ENCODE measurements around the gene HOMER1.

HOMER1 gene

DNA sequence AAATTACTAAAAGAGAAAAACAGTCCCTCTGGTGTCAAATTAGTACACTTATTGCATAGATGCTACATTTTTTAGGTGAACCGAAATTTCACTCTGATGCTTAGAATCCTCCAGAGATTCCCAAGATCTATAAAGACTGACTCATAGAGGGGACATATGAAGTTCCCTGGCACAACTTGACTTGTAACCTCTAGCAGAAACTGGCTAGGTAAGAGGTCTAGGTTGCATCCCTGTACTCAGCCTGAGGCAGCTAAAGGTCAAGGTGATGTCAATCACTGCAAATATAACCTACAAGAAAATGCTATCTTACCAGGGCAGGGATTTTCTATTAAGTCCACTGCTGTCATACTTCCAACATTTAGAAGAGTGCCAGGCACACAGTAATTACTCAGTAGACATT is 24.2 kb downstream of the HOMER1 start:
- DNase-seq (ENCODE audit: low read depth), result no peak

DNA sequence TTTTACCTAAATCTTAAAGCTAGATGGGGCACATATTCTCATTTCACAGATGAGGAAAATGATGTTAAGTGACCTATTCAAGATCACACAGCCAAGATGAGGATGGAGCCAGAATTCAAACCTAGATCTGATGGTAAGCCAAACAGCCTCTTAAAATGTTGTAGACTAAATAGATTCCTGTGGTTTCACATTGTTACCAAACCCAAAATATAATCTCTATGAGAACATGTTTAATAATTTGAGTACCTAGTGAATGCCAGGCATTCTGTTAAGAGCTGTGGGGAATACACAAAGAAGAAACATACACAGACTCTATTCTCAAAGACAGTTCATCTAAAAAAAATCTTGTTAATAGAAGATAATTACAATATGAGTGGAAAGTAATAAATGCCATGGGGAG is 25.2 kb downstream of the HOMER1 start:
- DNase-seq (ENCODE audit: low read depth), result peak; percentile 44

DNA sequence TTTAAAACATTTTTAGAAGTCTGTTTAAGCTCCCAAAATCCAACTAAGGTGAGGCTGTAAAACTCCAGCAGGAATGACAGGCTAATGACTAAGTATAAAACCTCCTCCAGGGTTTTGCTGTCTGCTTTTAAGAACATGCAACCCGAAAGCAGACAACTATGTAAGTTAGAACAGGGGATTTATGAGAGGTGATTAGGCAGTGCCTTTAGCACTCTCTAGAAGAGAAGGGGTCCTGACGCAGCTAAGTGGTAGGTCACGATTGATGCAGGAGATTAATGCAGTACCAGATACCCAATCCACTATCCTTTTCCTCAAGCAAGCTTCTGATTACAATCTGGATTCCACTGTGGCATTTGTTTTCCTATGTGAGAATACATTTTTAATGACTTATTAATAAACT is 25.9 kb downstream of the HOMER1 start:
- DNase-seq (ENCODE audit: low read depth), result no peak

DNA sequence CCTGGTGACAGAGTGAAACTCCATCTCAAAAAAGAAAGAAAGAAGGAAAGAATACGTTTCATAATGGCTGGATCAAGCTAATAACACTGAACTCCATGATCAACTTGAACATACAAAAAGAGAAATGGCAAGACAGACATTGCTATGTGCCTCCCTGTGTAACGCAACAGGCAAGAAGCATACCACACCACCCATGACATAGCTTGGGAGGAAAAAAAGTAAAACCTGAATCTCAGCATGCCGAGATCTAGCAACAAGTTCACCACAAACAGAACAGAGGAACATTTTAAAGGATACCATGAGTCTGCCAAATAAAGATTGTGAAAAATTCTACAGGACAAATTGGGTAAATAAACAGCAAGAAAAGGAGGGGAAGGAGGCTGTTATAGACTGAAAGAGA is 26.7 kb downstream of the HOMER1 start:
- DNase-seq (ENCODE audit: low read depth), result no peak

DNA sequence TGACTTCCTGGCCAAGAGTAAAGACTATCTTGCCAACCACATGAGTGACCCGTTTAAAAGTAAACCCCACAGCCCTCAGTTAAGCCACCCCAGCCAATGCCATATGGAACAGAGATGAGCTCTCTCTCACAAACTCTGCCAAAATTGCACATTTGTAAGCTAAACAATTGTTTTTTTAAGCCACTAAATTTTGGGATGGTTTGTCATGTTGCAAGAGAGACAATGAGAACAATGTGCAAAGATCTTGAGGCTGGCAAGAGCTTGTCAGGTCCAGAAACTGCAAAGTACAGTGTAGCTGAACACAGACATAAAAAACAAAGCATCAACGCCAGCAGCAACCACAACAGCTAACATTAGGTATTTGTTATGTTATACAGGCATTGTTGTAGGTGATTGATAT is 27.8 kb downstream of the HOMER1 start:
- DNase-seq (ENCODE audit: low read depth), result no peak

DNA sequence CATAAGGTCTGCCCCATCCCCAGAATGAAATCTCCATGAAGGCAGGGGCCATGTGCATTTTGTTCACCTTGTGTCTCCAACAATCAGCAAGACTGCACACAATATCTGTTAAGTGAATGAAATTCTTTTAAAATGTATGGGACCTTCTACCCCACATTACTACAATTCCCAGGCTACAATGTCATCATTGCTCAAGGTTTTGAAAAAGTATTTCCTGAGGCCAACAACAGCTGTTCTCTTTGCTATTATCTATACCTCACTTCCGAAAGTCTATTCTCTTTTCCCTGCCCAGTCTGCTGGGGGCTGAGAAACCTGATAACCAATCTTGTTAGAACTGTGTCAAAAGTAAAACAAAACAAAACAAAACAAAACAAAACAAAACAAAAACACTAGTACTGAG is 29.2 kb downstream of the HOMER1 start:
- DNase-seq (ENCODE audit: low read depth), result no peak

DNA sequence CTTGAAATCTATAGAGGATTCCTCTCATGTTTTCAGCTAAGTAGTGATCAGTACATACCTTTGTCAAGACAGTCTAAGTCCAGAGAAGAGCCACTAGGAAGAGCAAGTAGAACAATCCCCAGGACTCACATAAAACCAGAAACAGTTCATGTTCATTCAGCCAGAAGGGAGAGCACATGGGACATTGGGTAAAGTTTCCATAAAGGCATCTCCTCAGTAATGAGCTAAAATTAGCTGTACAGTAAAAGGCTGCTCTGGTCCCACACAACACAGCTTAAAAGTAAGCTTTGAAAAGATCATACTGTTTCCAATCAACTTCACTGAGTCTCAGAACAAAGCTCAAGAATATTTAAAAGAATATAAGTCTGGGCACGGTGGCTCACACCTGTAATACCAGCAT is 32.4 kb downstream of the HOMER1 start:
- no peak for DNase-seq (ENCODE audit: low read depth)

DNA sequence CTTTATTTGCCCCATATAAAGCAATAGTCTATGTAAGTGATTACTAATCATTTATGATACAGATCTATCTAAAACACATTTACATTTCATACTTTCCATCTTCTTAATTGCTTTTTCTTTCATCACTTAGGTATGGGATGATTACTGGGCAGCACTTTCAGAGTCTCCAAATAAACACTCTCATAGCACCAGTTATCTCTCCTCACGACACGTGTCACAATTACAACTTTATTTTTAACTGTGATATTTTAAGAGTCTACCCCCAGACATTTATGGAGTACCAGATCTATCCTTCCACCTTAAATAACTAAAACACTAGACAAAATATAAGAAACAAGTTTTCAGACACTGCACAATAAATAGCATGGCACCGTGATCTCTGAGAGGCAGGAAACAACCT is 32.9 kb downstream of the HOMER1 start:
- DNase-seq (ENCODE audit: low read depth), result no peak

DNA sequence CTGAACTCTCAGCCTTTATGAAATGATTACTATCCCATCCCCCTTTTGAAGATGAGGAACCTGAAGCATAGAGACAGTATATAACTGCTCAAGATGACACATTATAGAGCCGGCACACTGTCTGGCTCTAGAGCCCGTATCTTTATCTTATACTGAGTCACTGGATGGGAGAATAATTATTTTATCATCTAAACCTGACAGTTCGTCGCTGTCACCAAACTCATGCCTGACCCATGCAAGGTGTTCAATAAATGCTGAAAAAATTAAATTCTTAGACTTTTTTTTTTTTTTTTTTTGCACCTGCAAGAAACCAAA is 38.8 kb downstream of the HOMER1 start:
- DNase-seq (ENCODE audit: low read depth), result no peak

DNA sequence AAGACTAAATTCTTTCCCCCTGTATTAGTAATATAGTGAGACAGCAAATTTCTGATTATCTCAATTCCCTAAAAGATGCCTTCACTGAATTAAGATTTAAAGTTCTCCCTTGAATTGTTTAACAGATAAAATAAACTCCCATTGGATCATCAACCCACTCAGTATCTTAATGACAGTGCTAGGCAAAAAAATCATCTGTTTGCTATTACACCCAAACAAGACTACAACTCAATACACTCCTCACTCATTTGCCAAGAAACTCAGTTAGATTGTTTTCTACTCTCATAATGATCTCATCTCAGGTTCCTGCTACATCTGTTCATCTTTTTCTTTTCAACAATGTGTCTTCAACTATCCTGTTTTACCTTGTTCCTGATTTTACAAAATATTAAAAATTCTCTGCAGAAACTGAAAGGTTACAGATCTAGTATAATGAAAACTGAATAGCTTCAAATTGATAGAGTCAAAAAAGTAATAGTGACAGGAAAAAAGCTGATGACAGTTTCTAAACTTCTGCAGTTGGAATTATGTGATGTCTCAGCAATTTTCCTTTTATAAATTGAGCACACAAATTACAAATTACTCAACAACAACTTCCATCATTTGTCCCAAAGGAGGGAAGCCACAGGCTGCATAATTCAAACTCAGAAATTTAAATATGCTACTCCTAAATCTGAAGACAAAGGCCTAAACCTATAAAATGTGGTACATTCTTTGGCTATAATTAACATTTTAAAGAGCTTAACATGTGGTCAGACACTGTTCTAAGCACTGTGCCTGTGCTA is 39.4 kb downstream of the HOMER1 start:
- DNase-seq (ENCODE audit: low read depth), result no peak

DNA sequence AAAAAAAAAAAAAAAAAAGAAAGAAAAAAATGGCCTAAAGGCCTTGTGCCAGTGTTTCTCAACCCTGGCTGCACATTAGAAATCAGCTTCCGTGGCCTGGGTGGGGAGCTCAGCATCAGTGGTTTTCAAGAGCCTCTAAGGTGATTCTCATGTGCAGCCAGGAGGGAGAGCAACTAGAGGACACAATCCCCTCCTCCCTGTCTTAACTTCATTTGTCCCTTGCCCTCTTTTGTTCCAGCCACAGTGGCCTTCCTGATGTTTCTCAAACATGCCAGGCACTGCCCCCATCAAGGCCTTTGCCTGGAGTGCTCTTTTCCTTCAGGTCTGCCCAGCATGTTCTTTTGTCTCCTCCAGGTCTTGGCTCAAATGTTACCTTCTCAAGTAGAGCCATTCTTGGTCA is 42.4 kb downstream of the HOMER1 start:
- no peak for DNase-seq (ENCODE audit: low read depth)

DNA sequence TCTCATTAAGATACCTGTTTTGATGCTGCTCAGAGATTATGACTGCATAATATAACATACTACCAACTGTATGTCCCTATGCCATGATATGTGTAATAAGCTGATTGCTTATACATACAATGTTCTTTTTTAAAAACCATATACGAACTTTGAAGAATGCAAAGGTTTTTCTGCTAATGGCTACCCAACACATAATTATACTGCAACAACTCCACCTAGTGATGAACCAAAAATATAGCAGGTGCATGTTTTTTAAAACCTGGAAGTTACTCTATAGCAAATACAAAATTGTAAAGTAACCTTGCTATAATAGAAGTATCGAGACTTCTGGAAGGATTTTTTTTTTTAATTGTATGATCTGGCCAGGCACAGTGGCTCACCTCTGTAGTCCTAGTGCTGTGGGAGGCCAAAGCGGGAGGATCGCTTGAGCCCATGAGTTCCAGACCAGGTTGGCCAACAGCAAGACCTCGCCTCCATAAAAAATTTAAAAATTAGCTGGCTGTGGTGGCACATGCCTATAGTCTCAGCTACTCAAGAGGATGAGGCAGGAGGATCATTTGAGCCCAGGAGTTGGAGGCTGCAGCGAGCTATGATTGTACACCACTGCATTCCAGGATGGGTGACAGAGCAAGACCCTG is 49.1 kb downstream of the HOMER1 start:
- no peak for DNase-seq (ENCODE audit: low read depth)

DNA sequence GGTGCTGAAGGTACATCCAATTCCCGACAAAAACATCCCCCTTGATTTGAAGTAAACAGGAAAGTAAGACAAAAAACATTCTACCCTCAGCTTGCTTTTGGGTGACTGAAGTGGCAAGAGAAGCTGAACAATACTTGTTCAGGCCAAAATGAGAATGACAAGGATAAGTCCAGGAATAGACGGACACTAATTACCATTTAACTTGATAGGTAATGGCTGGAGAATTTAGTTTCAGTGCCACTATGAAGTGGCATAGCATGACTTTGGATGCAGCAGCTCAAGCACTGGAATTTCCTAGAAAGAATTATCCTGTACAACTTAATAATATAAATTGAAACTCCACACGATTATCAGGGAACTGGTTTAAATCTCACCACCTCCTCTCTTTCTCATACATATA is 49.7 kb downstream of the HOMER1 start:
- no peak for DNase-seq (ENCODE audit: low read depth)

DNA sequence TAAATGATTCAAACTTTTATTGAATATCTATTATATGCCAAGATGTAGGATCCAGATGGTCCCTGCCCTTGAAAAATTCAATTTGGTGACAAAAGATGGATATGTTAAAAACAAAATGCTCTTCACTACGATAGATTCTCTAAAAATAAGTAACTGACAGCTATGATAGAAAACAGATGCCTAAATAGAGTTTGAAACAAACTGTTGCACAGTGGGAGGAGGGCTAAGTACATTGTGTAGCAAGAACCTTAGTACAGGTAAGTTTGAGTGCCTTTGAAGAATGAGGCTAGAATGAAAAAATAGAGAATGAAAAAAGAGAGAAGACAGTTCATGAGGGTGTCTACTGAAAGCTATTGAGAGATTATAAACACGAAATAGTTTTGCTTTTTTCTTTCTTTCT is 54.3 kb downstream of the HOMER1 start:
- DNase-seq (ENCODE audit: low read depth), result no peak

DNA sequence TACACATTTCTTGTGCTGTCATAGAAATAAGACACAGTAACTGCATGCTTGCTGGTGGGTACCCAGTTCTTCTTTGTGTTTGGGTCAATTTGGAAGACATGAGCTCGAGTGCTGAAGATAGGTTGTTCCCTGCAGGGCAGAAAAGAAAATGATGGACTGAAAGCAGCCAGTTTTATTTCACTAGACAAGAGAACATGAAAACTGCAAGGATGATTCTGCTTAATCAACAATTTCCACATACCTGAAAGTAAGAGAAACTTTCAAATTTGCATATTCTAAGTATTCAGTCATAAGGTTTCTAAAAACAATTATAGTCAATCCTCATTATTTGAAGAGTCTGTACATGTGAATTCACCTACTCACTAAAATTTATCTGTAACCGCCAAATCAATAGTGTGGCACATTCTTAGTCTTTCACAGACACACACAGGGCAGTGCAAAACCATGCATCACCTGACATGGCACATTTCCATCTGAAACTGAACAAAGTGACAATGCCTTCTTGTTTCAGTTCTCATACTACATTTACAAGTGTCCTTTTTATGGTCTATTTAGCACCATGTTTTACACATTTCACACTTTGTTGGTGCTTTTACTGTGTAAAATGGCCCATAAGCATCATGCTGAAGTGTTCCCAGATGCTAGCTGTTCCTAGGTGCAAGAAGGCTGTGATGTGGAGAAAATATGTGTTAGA is 56.9 kb downstream of the HOMER1 start:
- no peak for DNase-seq (ENCODE audit: low read depth)

DNA sequence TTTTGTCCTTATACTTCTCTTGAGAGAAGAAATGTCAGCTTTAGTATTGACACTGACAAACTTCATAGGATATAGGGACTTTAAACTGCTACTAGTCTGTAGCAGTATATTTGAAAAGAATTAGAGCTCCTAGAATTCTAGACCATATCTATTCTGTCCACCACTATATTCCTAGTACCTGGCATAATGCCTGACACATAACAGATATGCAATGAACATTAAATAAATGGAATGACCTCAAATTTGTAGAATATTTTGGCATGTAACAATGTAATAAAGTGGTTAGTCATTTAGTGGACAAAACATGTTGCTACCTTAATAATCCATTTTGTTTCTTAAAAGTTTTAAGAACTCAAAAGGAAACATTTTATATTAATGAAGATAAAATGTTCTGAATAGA is 57.5 kb downstream of the HOMER1 start:
- DNase-seq (ENCODE audit: low read depth), result no peak

DNA sequence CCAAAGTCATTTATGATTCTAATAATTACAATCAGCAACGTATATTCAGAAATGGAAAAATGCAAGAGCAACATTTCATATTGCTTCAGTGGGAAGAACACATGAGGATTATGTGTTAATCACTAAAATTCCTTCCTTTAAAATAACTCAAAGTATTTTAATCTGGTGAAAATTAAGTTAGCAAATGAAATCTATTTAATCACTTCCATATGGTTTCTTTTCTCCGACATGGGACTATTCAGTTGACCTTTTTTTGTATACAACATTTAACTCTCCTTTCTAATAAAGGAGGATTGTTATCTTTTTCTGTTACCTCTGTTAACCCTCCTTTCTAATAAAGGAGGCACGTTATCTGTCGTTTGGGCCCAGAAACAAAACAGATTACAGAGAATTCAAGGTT is 59.9 kb downstream of the HOMER1 start:
- no peak for DNase-seq (ENCODE audit: low read depth)

DNA sequence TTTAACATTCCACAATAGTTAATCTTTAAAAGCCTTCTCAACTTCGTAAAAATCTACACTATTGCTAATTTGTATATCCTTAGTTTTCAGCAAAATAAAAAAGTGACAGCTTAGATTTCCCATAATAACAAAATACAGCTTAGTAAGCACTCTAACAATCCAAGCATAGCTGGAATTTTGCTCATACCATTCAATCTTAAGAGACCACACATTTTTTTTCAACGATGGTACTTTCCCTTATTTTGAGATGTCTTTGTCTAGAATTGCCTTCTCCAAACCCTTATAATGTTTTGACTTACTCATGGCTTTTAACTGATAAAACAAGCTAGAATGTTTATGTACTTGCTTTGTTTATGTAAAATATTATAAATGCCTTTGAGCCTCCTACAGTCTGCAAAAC is 65.6 kb downstream of the HOMER1 start:
- DNase-seq (ENCODE audit: low read depth), result peak; percentile 52

DNA sequence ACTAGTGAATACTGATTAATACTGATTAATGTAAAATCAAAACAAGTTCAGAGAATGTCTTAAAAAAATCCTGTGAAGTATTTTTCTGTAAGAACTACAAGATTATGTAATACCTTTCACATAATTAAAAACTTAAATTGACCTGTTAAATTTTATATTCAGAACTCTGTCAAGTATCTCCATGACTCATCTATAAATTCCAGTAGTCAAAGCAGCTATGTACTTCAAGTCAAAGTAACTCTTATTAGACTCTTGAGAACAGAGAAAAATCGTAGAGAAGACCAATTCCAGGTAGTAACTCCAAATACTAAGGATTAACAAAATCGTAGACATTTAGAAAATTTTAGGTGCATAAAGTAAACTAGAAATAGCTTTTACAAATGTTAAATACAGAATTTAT is 77.1 kb downstream of the HOMER1 start:
- no peak for DNase-seq (ENCODE audit: low read depth)

DNA sequence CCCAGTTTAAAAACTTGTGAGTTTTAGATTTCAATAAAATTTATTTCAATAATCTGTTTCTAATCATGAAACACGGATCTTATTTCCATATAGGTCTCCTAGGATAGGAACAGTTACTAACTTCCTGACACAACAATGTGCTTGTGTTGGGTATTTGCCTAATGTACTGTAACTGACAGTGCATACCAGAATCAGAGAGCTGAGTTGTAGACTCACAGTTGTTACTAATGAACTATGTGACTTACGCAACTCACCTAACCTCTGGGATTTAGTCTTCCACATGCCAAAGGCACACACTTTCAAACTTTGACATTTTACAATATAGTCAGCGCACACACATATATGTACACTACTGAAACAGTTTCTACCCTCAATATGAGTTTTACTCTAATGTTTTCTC is 77.7 kb downstream of the HOMER1 start:
- peak; percentile 57 for DNase-seq (ENCODE audit: low read depth)

DNA sequence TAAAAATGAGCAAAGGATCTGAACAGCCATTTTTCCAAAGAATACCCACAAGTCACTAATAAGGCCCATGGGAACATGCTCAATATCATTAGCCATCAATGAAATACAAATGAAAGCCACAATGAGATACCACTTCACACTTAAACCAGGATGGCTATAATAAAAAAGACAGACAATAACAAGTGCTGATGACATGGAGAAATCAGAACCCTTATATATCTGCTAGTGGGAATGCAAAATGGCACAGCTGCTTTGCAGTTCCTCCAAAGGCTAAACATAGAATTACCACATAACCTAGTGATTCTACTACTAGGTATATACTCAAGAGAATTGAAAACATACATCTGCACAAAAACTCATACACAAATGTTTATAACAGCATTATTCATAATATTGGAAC is 83.7 kb downstream of the HOMER1 start:
- no peak for DNase-seq (ENCODE audit: low read depth)

DNA sequence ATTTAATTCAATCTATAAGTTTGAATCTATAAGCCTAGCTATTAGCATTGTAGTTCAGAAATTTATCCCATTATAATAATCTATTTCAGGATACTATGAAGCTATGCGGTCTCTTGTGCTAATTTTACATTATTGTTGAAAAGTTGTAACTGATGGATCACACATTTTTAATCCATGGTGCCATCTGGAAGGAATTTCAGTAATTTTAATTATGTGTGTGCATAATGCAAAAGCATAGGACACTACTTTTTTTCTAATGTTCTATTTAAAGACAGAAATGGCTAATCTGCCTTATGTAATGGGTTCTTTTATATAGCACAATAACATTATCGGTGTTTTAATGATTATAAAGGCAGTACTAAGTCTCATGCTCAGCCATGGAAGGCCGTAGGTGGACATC is 90.6 kb downstream of the HOMER1 start:
- DNase-seq (ENCODE audit: low read depth), result no peak

DNA sequence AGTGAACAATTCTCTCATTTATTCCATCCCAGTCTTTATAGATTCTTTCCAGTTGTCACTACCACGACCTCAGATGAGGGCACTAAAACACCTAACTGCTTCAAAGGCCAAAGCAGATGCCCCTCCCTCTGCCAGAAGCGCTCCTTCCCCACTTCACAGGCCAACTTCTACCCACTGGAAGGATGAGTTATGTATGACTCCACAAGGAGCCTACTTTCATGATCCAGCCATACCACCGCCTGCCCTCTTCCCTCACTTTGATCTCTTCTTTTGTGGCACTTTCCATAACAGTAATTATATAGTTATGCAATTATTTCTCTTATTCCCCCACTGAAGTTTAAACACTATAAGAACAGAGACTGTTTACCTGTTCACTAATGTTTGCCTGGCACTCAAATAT is 93.7 kb downstream of the HOMER1 start:
- DNase-seq (ENCODE audit: low read depth), result no peak

DNA sequence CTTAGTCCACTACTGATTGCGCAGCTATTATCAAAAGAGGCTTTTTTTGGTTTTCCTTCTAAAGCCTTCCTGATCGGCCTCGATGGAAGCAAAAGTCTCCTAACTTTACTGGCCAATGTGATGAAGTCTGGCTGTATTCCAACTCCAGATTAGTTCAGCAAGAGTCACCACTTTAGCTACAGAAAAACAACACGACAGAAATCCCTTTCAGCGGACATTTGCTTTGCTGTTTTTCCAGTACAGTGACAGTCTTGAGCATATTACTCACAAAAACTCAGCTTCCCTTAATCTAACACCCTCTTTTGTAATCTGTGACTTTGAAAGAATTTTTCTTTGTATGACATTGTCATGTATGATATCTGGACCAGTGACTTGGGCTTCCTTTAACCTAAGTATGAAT is 95.7 kb downstream of the HOMER1 start:
- DNase-seq (ENCODE audit: low read depth), result no peak

Measured in GM04503 (cell line).